Left lobe of liver (tissue), 2 donors: Measurements from ENCODE around the gene TACSTD2. TPM values are rescaled to one million over a fixed set of nuclear protein-coding genes. Genes with fewer than 3 reads are reported as not detected.
A peak's percentile ranks its signal among the peaks of the same experiment; 100 is the strongest.
"Not testable (repeated sequence)": the region's sequence is repeated elsewhere in the genome, so short reads cannot be mapped to it uniquely, and the experiment has no call there.

Experiments
- ATAC-seq: fragments of 200-7000 bp; cut with Tn5 transposase; one replicate; pipeline ENCODE4 v1.9.1; 2020; ENCODE audit warnings: mild to moderate bottlenecking, moderate library complexity
- DNase-seq: peaks from one replicate; pipeline ENCODE4 v3.0.0-alpha.2; 2020; ENCODE audit warnings: low spot score
- total RNA-seq: library from RNA; stranded (reverse); gene quantifications from one replicate; pipeline ENCODE4 v1.2.1, GENCODE V29; 2021
- donor health status: DM: no; HTN: no; CAD: no; lungs with moderate emphysema.
- donor health status: DM: no; HTN: yes; CAD: no.

Gene TACSTD2
- total RNA-seq, 1 donor from 2014 or later: 2.2 TPM

GRCh38 chr1:58590019-58590418 is 13.0 kb upstream of the TACSTD2 start:
- ATAC-seq: no peak
- no peak for DNase-seq

- no peak for DNase-seq
Measured at GRCh38 chr1:58588396-58588795, 11.3 kb upstream of the TACSTD2 start.

GRCh38 chr1:58587667-58588066 is 10.6 kb upstream of the TACSTD2 start:
- ATAC-seq (no peak), DNase-seq (no peak)

More at GRCh38 chr1:58588396-58588795, 11.3 kb upstream of the TACSTD2 start:
- ATAC-seq: no peak

GRCh38 chr1:58586271-58586670 is 9.2 kb upstream of the TACSTD2 start:
- ATAC-seq (no peak), DNase-seq (no peak)

- ATAC-seq: no peak
- no peak for DNase-seq
Measured at GRCh38 chr1:58585581-58586151, 8.6 kb upstream of the TACSTD2 start.

GRCh38 chr1:58585166-58585565 is 8.1 kb upstream of the TACSTD2 start:
- ATAC-seq: no peak
- no peak for DNase-seq

- no peak for DNase-seq
- ATAC-seq: peak; percentile 29
Measured at GRCh38 chr1:58584082-58584895, 7.2 kb upstream of the TACSTD2 start.

GRCh38 chr1:58583496-58583895 is 6.4 kb upstream of the TACSTD2 start:
- DNase-seq: no peak
- no peak for ATAC-seq

GRCh38 chr1:58582143-58582542 is 5.1 kb upstream of the TACSTD2 start:
- not testable (repeated sequence) for ATAC-seq, DNase-seq

GRCh38 chr1:58581641-58582040 is 4.6 kb upstream of the TACSTD2 start:
- no peak for ATAC-seq
- DNase-seq: no peak

GRCh38 chr1:58580186-58580585 is 3.1 kb upstream of the TACSTD2 start:
- ATAC-seq (no peak), DNase-seq (no peak)

- DNase-seq: no peak
- ATAC-seq: no peak
Measured at GRCh38 chr1:58577654-58578030, 590 bp upstream of the TACSTD2 start.

- ATAC-seq (peak; percentile 17), DNase-seq (no peak)
Measured at GRCh38 chr1:58576325-58576726, 726 bp downstream of the TACSTD2 start.

- no peak for ATAC-seq
- no peak for DNase-seq
Measured at GRCh38 chr1:58575551-58576324, 1.3 kb downstream of the TACSTD2 start.

GRCh38 chr1:58574816-58575215 is 2.2 kb downstream of the TACSTD2 start:
- no peak for DNase-seq
- no peak for ATAC-seq

- no peak for DNase-seq
- no peak for ATAC-seq
Measured at GRCh38 chr1:58573705-58574591, 3.1 kb downstream of the TACSTD2 start.

GRCh38 chr1:58573138-58573537 is 3.9 kb downstream of the TACSTD2 start:
- ATAC-seq (no peak), DNase-seq (no peak)

- DNase-seq: no peak
Measured at GRCh38 chr1:58572690-58573089, 4.4 kb downstream of the TACSTD2 start.

GRCh38 chr1:58571616-58572015 is 5.4 kb downstream of the TACSTD2 start:
- DNase-seq (no peak), ATAC-seq (no peak)

More at GRCh38 chr1:58572690-58573089, 4.4 kb downstream of the TACSTD2 start:
- ATAC-seq: no peak

GRCh38 chr1:58570817-58571216 is 6.2 kb downstream of the TACSTD2 start:
- DNase-seq (no peak), ATAC-seq (no peak)

- DNase-seq: no peak
Measured at GRCh38 chr1:58570094-58570493, 7.0 kb downstream of the TACSTD2 start.

More at GRCh38 chr1:58570094-58570493, 7.0 kb downstream of the TACSTD2 start:
- no peak for ATAC-seq
